Epithelial cell of prostate (primary cell): Measurements from ENCODE around the gene DTYMK.

ENCODE experiments used
- DNase-seq: peaks from one replicate; pipeline ENCODE4 v3.0.0-alpha.2; 2011; ENCODE audit warnings: low read depth, low spot score
- H3K27ac ChIP-seq: fragments of 450-650 bp; 2 replicates; pipeline ENCODE4 v1.5.1; 2017; ENCODE audit warnings: mild to moderate bottlenecking

Gene DTYMK

GRCh38 chr2:241654551-241654950 lies 32.1 kb downstream of the DTYMK start:
- no peak overlapping the region for H3K27ac ChIP-seq
- no peak for DNase-seq

- DNase-seq, result no peak
- no peak overlapping the region for H3K27ac ChIP-seq
These were observed 33.3 kb downstream of the DTYMK start for GRCh38 chr2:241653210-241653750.

- no peak for DNase-seq
These were observed 33.9 kb downstream of the DTYMK start for GRCh38 chr2:241652722-241653121.

GRCh38 chr2:241652142-241652541 lies 34.5 kb downstream of the DTYMK start:
- no peak overlapping the region for H3K27ac ChIP-seq
- no peak for DNase-seq

More at GRCh38 chr2:241652722-241653121, 33.9 kb downstream of the DTYMK start:
- H3K27ac ChIP-seq, result no peak overlapping the region

GRCh38 chr2:241649927-241650326 lies 36.7 kb downstream of the DTYMK start:
- H3K27ac ChIP-seq, result no peak overlapping the region

GRCh38 chr2:241649404-241649803 lies 37.2 kb downstream of the DTYMK start:
- DNase-seq, result no peak
- H3K27ac ChIP-seq, result no peak overlapping the region

More at GRCh38 chr2:241649927-241650326, 36.7 kb downstream of the DTYMK start:
- no peak for DNase-seq

GRCh38 chr2:241648453-241648852 lies 38.2 kb downstream of the DTYMK start:
- no peak overlapping the region for H3K27ac ChIP-seq
- no peak for DNase-seq

GRCh38 chr2:241645915-241646645 lies 40.5 kb downstream of the DTYMK start:
- H3K27ac ChIP-seq, result no peak overlapping the region
- DNase-seq, result no peak

GRCh38 chr2:241645056-241645914 lies 41.3 kb downstream of the DTYMK start:
- no peak for DNase-seq
- H3K27ac ChIP-seq, result no peak overlapping the region

- no peak for DNase-seq
- H3K27ac ChIP-seq, result no peak overlapping the region
These were observed 45.0 kb downstream of the DTYMK start for GRCh38 chr2:241641631-241642030.

- H3K27ac ChIP-seq, result no peak overlapping the region
- DNase-seq, result no peak
These were observed 46.3 kb downstream of the DTYMK start for GRCh38 chr2:241640165-241640795.

- no peak for DNase-seq
- no peak overlapping the region for H3K27ac ChIP-seq
These were observed 47.2 kb downstream of the DTYMK start for GRCh38 chr2:241639385-241639784.

- no peak overlapping the region for H3K27ac ChIP-seq
These were observed 47.7 kb downstream of the DTYMK start for GRCh38 chr2:241638940-241639339.

GRCh38 chr2:241637795-241638660 lies 48.6 kb downstream of the DTYMK start:
- no peak for DNase-seq
- H3K27ac ChIP-seq, result peak overlapping the region; percentile 95

More at GRCh38 chr2:241638940-241639339, 47.7 kb downstream of the DTYMK start:
- no peak for DNase-seq

- peak within 1 kb of the TSS; percentile 95 for H3K27ac ChIP-seq
- DNase-seq, result peak; percentile 33
These were observed 49.4 kb downstream of the DTYMK start, which contains the start of the genes ATG4B and THAP4 for GRCh38 chr2:241637018-241637794. TSS of gene ATG4B (plus strand) at chr2:241637693. CDS start at chr2:241637715, 22 bp downstream. TSS of gene THAP4 (minus strand) at chr2:241637158. CDS start at chr2:241637017, 141 bp downstream.

GRCh38 chr2:241636182-241637017 lies 50.2 kb downstream of the DTYMK start:
- DNase-seq, result no peak
- H3K27ac ChIP-seq, result peak overlapping the region; percentile 95

- peak overlapping the region; percentile 95 for H3K27ac ChIP-seq
- DNase-seq, result no peak
These were observed 50.9 kb downstream of the DTYMK start for GRCh38 chr2:241635756-241636155.

GRCh38 chr2:241633561-241633960 lies 53.1 kb downstream of the DTYMK start:
- DNase-seq, result no peak
- no peak overlapping the region for H3K27ac ChIP-seq
